ENCODE results near the gene MYF5.
"Not testable (repeated sequence)": the region's sequence is repeated elsewhere in the genome, so short reads cannot be mapped to it uniquely, and the experiment has no call there.

The MYF5 gene

GRCh38 chr12:80716696-80717469 is at the start of gene MYF5:
Gene MYF5 (plus strand): TSS chr12:80716912. CDS start chr12:80717064, 152 bp downstream.
- no peak for DNase-seq

GRCh38 chr12:80670214-80670613 is 46.5 kb upstream of the MYF5 start:
- DNase-seq, result no peak

DNA sequence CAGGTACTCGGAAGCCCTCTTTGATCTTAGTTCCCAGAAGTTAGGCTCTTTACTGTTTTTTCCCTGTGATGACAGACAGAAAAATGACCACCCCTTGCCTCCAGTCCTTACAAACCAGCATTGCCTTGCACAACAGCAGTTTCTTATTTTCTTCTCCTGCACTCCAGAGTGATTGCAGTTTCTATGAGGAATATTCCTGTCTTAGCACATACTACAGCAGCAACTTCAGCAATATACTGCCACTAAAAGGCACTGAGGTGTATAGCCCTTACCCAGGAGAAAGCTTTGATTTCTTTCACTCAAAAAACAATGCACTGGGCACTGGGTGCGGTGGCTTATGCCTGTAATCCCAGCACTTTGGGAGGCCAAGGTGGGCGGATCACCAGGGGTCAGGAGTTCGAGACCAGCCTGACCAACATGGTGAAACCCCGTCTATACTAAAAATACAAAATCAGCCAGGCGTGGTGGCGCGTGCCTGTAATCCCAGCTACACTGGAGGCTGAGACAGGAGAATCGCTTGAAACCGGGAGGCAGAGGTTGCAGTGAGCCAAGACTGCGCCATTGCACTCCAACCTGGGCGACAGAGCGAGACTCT is 40.6 kb upstream of the MYF5 start:
- not testable (repeated sequence) for DNase-seq

- no peak for DNase-seq
Observed at GRCh38 chr12:80676856-80677255, 39.9 kb upstream of the MYF5 start.

DNA sequence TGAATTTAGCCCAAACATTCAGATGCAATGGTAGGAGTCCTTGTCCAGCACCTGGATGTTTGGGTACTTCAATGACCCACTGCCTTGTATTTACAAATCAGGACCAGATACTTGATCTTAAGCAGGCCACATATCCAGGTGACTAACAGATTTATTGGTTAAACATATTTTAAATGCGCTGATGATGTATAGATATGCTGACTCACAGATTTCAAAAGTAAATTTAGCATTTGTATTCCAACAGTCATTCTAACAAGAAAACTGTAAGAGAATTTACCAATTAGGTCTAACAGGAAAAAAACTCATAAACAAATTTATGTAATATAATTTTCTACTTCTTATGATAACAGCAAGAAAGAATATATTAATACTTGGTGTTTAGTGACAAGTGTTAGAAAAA is 38.7 kb upstream of the MYF5 start:
- no peak for DNase-seq

- DNase-seq, result no peak
Observed at GRCh38 chr12:80679346-80680131, 37.2 kb upstream of the MYF5 start.

DNA sequence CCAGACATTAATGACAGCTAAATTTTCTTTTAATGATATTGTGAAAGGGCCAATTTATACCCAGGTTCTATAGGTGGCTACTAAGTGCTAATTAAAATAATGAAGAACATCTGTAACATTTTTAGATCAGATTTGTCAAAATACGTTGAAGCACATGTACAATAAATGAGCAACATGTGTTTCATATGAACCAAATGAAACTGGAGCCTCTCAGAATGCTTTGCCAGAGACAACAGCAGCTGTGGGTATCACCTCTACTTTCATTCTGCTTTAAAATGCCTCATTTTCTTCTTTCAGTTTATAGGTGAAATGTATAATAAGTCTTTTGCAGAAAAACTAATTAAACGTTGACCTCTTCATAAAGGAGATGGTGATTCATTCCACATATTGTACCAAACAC is 35.4 kb upstream of the MYF5 start:
- no peak for DNase-seq

DNA sequence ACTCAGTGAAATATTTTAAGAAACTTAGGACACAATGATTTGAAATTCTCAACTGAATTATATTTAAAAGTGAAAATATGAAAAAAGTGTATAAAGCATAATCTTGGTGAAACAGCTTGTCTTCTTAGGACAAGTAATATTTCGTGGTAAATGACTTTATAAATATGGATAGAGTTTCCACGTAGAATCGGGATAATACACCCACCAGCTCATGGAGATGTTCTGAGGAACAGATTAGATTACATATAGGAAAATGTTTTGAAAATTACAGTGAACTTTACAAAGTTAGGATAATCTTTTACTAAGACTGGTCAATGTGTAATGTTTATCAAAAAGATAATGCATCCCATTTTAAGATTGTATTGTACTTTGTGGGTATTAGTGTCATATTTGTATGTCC is 34.9 kb upstream of the MYF5 start:
- DNase-seq, result no peak

DNA sequence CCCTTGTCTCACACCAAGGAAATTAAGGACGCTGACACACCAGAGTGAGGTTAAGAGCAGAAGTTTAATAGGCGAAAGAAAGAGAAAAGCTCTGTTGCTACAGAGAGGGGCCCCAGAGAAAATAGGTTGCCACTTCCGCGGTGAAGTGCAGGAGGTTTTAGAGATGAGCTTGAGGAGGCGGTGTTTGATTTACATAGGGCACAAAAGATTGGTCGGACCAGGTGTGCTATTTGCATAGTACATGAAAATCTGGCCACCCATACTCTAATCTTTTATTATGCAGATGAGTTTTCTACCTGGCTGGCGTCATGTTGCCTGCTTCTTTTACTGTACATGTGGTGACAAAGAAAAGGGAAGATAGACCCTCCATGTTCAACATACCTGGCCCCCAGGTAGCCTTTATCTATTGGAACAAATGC is 32.6 kb upstream of the MYF5 start:
- DNase-seq, result no peak

DNA sequence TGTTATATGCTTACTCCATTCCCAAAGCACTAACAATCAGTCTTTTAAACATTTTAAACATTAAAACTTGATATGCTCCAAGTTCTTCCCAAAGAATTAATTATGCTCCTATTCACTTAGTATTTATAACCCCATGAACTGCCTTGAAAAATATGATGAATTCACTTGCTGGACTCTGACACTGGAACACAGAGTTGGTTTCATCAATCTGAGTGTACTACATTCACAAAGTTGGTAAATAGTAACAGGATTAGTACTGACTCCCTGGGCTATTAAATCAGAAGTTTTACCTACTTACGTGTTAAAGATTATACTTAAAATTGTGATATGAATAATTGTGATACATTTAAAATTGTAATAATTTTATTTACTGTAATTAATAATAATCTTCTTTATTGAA is 26.6 kb upstream of the MYF5 start:
- no peak for DNase-seq

- DNase-seq, result no peak
Observed at GRCh38 chr12:80690513-80690912, 26.2 kb upstream of the MYF5 start.

DNA sequence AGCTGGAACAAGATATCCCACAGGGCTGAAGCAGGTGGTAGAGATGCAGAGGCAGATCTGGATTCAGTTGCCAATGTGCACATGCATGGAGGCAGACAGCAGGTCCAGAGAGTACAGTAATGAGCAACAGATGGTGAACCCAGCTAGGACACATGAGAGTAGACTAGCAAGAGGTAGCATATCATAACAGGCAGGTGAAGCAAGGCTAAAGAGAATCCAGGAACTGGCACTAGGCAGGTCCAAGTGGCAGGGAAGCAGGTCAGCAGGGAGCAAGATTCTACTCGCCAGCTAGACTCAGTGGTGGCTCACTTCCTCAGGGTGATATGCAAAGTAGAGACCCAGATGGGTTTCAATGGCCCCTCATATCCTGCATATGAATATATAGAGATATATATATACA is 24.6 kb upstream of the MYF5 start:
- no peak for DNase-seq

DNA sequence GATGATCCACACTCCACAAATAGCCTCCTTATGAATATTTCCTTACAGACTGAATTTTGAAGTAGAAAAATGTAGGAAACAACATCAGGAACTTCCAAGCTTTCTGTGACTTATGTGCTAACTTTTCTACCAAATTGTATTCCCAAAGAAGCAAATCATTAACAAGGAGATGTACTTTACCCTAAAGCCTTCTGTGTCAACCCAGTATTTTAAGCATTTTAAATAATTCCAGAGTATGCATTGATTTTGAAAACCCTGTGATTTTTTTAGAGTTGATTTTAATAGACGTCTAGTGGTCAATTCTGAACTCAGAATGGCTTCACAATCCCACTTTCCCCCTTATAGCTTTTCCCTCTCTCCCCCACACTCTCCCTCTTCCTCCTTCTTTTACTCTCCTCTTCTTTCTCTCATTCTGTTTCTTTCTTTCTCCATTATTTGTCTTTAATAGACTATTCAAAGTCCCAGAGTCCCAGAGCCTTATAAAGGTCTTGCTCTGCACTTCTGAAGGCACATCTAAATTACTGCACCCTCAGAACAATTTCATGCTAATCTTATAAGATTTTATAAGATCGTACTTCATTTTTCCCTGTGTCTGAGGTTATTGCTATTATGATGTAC is 19.3 kb upstream of the MYF5 start:
- DNase-seq, result no peak

DNA sequence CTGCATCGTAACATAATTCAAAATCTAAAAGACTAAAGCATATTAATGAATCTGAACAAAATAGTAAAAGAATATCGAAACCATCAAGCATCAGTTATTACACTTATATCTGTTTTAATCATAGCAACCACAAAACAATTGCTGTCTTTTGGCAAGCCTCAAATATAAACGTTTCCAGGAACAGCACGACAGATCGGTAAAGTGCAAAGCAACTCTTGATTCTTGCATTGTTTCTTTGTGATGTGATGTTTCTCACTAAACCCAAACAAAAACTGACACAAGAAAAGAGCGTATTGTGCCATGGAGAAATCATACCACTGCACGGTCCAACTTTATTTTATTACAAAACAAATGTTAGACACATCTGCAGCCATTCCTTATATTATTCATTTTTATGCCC is 18.5 kb upstream of the MYF5 start:
- DNase-seq, result no peak

GRCh38 chr12:80698847-80699542 is 17.7 kb upstream of the MYF5 start:
- no peak for DNase-seq

DNA sequence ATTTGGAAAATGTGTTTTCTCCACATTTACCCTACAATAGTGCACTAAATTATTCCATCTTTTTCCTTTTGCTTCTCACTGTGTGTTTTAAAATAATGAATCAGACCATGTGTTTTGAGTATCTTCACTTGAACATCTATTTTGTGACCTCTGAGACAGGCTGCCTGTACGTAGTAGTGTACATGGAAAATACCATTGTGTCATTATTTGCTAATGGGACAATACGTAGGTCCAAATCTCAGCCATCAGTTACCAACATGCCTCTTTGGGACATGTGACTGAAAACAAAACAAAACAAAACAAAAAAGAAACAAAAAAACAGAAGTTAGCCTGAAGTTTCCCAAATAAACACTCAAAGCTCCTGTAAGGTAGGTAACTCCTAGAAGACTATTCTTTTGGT is 16.4 kb upstream of the MYF5 start:
- no peak for DNase-seq

GRCh38 chr12:80701388-80701787 is 15.3 kb upstream of the MYF5 start:
- no peak for DNase-seq

DNA sequence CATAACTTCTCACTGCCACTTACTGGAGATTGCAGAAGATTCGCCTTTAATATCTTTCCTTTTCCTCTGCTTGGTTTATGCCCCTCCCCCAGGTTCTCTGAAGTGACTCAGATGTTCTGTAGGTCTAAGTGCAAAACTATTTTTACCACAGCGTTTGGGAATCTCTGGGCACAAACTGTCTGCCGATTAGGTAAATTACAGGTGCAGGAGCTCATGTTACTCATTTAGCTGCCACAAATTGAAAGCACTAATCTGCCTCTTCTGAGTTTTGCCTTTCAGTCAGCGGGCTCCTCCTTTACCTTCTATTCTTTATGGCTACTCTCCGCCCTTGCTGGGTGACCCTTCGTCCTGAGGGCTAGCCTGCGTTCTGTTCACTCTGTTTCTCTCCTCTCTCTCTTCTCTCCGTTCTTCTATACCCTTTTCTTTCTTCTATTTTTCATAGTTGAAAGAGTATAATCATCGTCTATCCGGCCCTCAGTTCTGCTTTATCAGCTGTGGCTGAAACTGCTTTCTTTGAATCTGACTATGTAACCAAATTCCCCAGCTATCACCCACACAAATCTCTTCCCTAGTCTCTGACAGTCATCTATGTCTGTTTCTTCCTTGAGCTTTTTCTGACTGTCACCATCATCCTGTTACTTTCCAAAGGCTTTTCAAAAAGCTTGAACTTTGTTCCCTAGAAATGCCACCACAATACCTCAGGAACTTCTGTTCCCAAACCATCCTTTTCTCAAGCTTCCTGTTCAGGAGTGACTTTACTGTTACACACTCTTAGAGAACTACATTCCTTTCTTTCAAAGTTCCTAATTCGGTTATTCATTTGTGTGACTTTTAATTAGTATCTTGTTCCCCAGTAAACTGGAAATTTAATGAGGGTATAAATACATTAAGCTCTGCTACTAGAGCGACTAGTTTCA is 13.6 kb upstream of the MYF5 start:
- DNase-seq, result no peak

DNA sequence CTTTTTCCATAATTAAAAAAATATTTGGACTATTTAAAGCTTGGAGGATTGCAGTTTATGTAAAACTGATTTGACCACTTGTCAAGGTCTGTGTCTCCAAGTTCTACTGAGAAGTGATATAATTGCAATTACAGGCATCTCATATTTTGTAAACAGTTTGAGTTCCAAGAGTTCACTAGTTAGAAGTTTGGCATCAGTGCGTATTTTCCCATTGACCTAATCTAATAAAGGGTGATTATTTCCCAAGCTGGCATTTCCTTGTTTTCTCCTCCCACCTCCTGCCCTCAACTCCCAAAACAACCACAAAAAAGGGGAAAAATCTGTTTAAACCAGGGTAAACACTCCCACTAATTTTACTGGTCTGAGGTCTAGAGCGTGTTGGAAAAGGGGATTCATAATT is 12.3 kb upstream of the MYF5 start:
- no peak for DNase-seq

DNA sequence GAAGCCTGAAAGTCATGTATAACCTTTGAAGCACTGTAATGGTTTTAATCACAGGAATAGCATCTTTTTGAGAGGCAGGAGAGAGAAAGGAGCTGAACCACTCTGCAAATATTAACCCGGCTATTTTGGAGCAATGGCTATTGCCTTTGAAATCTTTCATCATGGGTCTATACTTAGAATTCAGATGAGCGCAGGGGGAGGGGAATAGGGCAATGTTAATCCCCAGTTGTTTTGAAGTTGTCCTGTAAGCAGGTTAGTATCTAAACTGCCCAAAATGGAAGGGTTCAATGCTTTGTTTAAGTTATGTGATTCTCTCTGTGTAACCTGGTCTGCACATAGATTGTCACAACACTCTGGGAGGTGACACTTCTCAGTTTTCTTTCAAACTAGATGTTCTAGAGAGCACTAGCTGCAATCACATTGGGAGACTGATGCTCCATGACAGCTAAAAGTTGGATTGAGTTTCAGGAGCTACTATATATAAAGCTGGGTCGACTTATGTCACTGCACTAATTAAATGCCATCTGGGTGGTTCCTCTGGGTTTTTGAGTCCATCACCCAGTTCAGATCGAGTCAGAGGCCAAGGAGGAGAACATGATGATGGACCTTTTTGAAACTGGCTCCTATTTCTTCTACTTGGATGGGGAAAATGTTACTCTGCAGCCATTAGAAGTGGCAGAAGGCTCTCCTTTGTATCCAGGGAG is 9.4 kb upstream of the MYF5 start, which contains the start of gene MYF6:
Gene MYF6 (plus strand): TSS at position 509 of the 704 bp plus-strand sequence. CDS start 86 bp downstream, at position 595.
- no peak for DNase-seq

DNA sequence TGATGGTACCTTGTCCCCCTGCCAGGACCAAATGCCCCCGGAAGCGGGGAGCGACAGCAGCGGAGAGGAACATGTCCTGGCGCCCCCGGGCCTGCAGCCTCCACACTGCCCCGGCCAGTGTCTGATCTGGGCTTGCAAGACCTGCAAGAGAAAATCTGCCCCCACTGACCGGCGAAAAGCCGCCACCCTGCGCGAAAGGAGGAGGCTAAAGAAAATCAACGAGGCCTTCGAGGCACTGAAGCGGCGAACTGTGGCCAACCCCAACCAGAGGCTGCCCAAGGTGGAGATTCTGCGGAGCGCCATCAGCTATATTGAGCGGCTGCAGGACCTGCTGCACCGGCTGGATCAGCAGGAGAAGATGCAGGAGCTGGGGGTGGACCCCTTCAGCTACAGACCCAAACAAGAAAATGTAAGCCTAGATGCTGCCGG is 8.9 kb upstream of the MYF5 start:
- no peak for DNase-seq
